Mucosa of stomach (tissue), 1 donor: Measurements from ENCODE around the gene AGXT2.
"Not testable (repeated sequence)": the region's sequence is repeated elsewhere in the genome, so short reads cannot be mapped to it uniquely, and the experiment has no call there.

ENCODE experiments used
- H3K27me3 ChIP-seq: one replicate; pipeline ENCODE4 v1.7.0; 2013; ENCODE audit warnings: mild to moderate bottlenecking, low read length; ENCODE audit not compliant: control insufficient read depth, insufficient read depth
- H3K36me3 ChIP-seq: one replicate; pipeline ENCODE4 v1.7.0; 2013; ENCODE audit warnings: low read length; ENCODE audit not compliant: control insufficient read depth, insufficient read depth
- H3K4me1 ChIP-seq: one replicate; pipeline ENCODE4 v1.7.0; 2013; ENCODE audit warnings: mild to moderate bottlenecking, low read length; ENCODE audit not compliant: control insufficient read depth, insufficient read depth
- H3K4me3 ChIP-seq: one replicate; pipeline ENCODE4 v1.7.0; 2013; ENCODE audit warnings: low read length
- H3K9ac ChIP-seq: one replicate; pipeline ENCODE4 v1.7.0; 2013; ENCODE audit warnings: mild to moderate bottlenecking, low read length, moderate library complexity
- H3K9me3 ChIP-seq: one replicate; pipeline ENCODE4 v1.7.0; 2013; ENCODE audit warnings: mild to moderate bottlenecking, low read length, moderate library complexity; ENCODE audit not compliant: control insufficient read depth
- donor health status: Pancreatic carcinoma.

The AGXT2 gene

GRCh38 chr5:35048910-35049309 lies 1.2 kb upstream of the AGXT2 start:
- Histone ChIP-seq H3K4me1 (no peaks in the 10 kb centered on the region), H3K27me3 (no peaks in the 10 kb centered on the region), H3K36me3 (no peaks in the 10 kb centered on the region), H3K9me3 (no peaks in the 10 kb centered on the region), H3K4me3 (no peak overlapping the region), H3K9ac (no peak overlapping the region)

GRCh38 chr5:35046774-35047173 lies 975 bp downstream of the AGXT2 start:
- Histone ChIP-seq H3K9ac (no peak overlapping the region), H3K36me3 (no peaks in the 10 kb centered on the region), H3K4me1 (no peaks in the 10 kb centered on the region), H3K27me3 (no peaks in the 10 kb centered on the region), H3K4me3 (no peak overlapping the region), H3K9me3 (no peaks in the 10 kb centered on the region)

- Histone ChIP-seq H3K4me3 (no peak overlapping the region), H3K27me3 (no peaks in the 10 kb centered on the region), H3K4me1 (no peaks in the 10 kb centered on the region), H3K36me3 (no peaks in the 10 kb centered on the region), H3K9me3 (no peaks in the 10 kb centered on the region), H3K9ac (no peak overlapping the region)
These were observed 2.5 kb downstream of the AGXT2 start for GRCh38 chr5:35045280-35045679.

GRCh38 chr5:35044649-35045048 lies 3.1 kb downstream of the AGXT2 start:
- Histone ChIP-seq H3K4me3 (no peak overlapping the region), H3K4me1 (no peaks in the 10 kb centered on the region), H3K9ac (no peak overlapping the region), H3K27me3 (no peaks in the 10 kb centered on the region), H3K36me3 (no peaks in the 10 kb centered on the region), H3K9me3 (no peaks in the 10 kb centered on the region)

- H3K9ac ChIP-seq, result no peak overlapping the region
- H3K27me3 ChIP-seq, result no peaks in the 10 kb centered on the region
- H3K9me3 ChIP-seq, result no peaks in the 10 kb centered on the region
- no peaks in the 10 kb centered on the region for H3K4me1 ChIP-seq
- H3K36me3 ChIP-seq, result no peaks in the 10 kb centered on the region
- no peak overlapping the region for H3K4me3 ChIP-seq
These were observed 5.0 kb downstream of the AGXT2 start for GRCh38 chr5:35042781-35043180.

- Histone ChIP-seq H3K9me3 (no peaks in the 10 kb centered on the region), H3K27me3 (no peaks in the 10 kb centered on the region), H3K4me1 (no peaks in the 10 kb centered on the region), H3K4me3 (no peak overlapping the region), H3K9ac (no peak overlapping the region), H3K36me3 (no peaks in the 10 kb centered on the region)
These were observed 6.5 kb downstream of the AGXT2 start for GRCh38 chr5:35041261-35041660.

- Histone ChIP-seq H3K9me3 (no peaks in the 10 kb centered on the region), H3K27me3 (no peaks in the 10 kb centered on the region), H3K4me3 (no peak overlapping the region), H3K36me3 (no peaks in the 10 kb centered on the region), H3K9ac (no peak overlapping the region), H3K4me1 (no peaks in the 10 kb centered on the region)
These were observed 8.9 kb downstream of the AGXT2 start for GRCh38 chr5:35038891-35039290.

DNA sequence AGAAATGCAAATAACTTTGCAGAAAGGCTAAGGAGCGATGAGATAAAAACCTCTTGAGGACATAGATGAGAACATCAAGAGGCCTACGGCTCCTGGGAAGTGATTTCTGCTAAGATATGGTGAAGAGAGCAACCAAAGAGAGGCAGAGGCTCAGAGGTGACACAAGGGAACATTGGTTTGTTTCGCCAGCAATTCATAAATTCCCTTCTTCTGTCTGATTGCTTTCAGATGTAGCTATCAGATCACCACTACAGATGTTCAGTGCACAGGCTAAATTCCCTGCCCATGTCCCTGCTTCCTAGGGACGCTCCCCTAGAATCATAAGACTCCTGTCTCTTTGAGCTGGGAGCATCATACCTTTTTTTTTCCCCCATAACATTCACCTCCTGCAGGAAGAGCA lies 11.2 kb downstream of the AGXT2 start:
- no peak overlapping the region for H3K9ac ChIP-seq
- H3K27me3 ChIP-seq, result no peaks in the 10 kb centered on the region
- H3K4me3 ChIP-seq, result no peak overlapping the region
- no peaks in the 10 kb centered on the region for H3K4me1 ChIP-seq
- no peaks in the 10 kb centered on the region for H3K36me3 ChIP-seq
- H3K9me3 ChIP-seq, result no peaks in the 10 kb centered on the region

DNA sequence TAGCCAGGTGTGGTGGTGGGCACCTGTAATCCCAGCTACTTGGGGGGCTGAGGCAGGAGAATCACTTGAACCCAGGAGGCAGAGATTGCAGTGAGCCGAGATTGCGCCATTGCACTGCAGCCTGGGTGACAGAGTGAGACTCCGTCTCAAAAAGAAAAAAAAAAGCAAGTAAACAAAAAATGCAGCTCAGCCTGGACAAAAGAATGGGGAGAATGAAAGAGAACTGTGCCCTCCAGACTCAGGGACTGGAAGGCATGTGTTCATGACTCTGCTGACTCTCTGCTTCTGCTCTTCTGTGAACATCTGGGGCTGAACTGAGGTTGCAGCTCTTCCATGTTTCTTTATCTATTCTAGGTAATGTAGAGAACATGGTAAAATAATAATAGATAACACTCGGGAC lies 11.8 kb downstream of the AGXT2 start:
- not testable (repeated sequence) for H3K36me3 ChIP-seq, H3K27me3 ChIP-seq, H3K4me3 ChIP-seq, H3K4me1 ChIP-seq, H3K9me3 ChIP-seq, H3K9ac ChIP-seq

GRCh38 chr5:35035271-35035670 lies 12.5 kb downstream of the AGXT2 start:
- Histone ChIP-seq H3K9ac (no peak overlapping the region), H3K36me3 (no peaks in the 10 kb centered on the region), H3K27me3 (no peaks in the 10 kb centered on the region), H3K4me3 (no peak overlapping the region), H3K4me1 (no peaks in the 10 kb centered on the region), H3K9me3 (no peaks in the 10 kb centered on the region)

GRCh38 chr5:35032356-35032755 lies 15.4 kb downstream of the AGXT2 start:
- no peaks in the 10 kb centered on the region for H3K4me1 ChIP-seq
- H3K27me3 ChIP-seq, result no peaks in the 10 kb centered on the region
- no peaks in the 10 kb centered on the region for H3K9me3 ChIP-seq
- H3K9ac ChIP-seq, result no peak overlapping the region
- no peak overlapping the region for H3K4me3 ChIP-seq
- H3K36me3 ChIP-seq, result no peaks in the 10 kb centered on the region

- Histone ChIP-seq H3K9me3 (no peaks in the 10 kb centered on the region), H3K4me1 (no peaks in the 10 kb centered on the region), H3K27me3 (no peaks in the 10 kb centered on the region), H3K4me3 (no peak overlapping the region), H3K36me3 (no peaks in the 10 kb centered on the region), H3K9ac (no peak overlapping the region)
These were observed 16.5 kb downstream of the AGXT2 start for GRCh38 chr5:35031276-35031675.

DNA sequence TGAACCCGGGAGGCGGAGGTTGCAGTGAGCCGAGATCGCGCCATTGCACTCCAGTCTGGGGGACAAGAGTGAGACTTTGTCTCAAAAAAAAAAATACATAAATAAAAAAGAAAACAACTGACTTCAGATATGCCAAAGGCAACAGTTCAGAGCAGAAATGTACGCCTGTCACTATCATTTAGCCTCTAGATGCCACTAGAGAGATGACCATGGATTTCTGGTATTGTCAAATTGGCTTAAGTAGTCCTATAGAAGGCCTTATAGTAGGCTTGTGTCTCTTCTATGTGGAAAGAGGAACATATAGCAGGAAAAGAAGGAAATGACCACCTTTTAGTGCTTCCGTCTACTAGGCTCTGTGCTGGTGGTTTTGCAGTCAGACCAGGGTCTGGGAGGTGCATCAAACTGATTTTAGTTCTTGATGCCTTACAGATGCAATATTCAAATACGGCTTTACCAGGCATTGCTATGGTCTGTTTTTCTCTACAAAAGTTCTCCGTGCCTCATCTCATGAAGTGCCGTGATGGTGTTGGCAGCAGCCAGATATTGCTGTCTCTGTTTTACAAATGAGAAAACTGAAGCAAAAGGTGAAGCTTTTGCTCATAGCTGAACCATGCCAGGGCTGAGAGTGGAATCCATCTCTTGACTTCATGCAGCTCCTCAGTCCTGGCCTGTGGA lies 17.2 kb downstream of the AGXT2 start:
- Histone ChIP-seq H3K36me3 (no peaks in the 10 kb centered on the region), H3K9me3 (no peaks in the 10 kb centered on the region), H3K4me3 (no peak overlapping the region), H3K9ac (no peak overlapping the region), H3K4me1 (no peaks in the 10 kb centered on the region), H3K27me3 (no peaks in the 10 kb centered on the region)
